ENCODE data around the gene ZFAND3. TPM values are rescaled to one million over a fixed set of nuclear protein-coding genes. Genes with fewer than 3 reads are reported as not detected.

Gene ZFAND3
- total and polyA plus RNA-seq, 2 of the 4 experiments (the other 2 are of a cell fraction), result 10.9 to 26.7 TPM

GRCh38 chr6:38113825-38114576 lies 294.5 kb downstream of the ZFAND3 start:
- dilution Hi-C loops (cut with HindIII; ENCODE audit: low sequenced_read_pairs, unreplicated experiment), result no loop called here
- H3K27me3 ChIP-seq (ENCODE audit: control insufficient read depth, insufficient read depth, low read length), result no peaks in the 10 kb centered on the region
- BruUV-seq (replicated peaks), result no TSS peak
- H3K79me1 ChIP-seq (ENCODE audit: low read depth in 1 of 2, low read length in 2 of 2), result peaks cover 61 to 89% of the 10 kb centered on the region in 2 experiments
- no peak overlapping the region for H2BK120ac ChIP-seq (ENCODE audit: low read depth, low read length)
- DNase-seq (peak; percentile 31), ATAC-seq (ENCODE audit: low read depth) (no peak)
- in situ Hi-C loops (cut with MboI; ENCODE audit: low sequenced_read_pairs), result no loop called here
- H2AK5ac ChIP-seq (ENCODE audit: low read depth, low read length), result no peak overlapping the region
- no peak overlapping the region for H3K9ac ChIP-seq (ENCODE audit: low read depth, low read length)
- no peak overlapping the region for H3K14ac ChIP-seq (replicated peaks; ENCODE audit: low read depth, low read length)
- no peak overlapping the region for H2BK5ac ChIP-seq (ENCODE audit: low read depth, low read length, poor library complexity, severe bottlenecking)
- H3K23ac ChIP-seq (ENCODE audit: low read depth, low read length), result no peak overlapping the region
- H4K20me1 ChIP-seq (ENCODE audit: insufficient read depth, low read length), result peaks cover 56% of the 10 kb centered on the region; the same call in 1 of the 2 replicates
- no peak overlapping the region for H3K18ac ChIP-seq (ENCODE audit: low read depth, low read length)
- intact Hi-C loops (cut with micrococcal nuclease), result loop anchor here (10.0 kb wide), 1 partner anchor 319 kb away; no protein-coding TSS in a partner anchor
- TF ChIP-seq SMC3 (IDR thresholded peaks at IDR 0.05; ENCODE audit: low read depth, low read length), result no peak
- no peak for TF ChIP-seq BHLHE40 (IDR thresholded peaks at IDR 0.05; ENCODE audit: low read depth, low read length)
- no peak for TF ChIP-seq NFE2L2 (IDR thresholded peaks at IDR 0.05; ENCODE audit: low read depth, low read length)
- no peak for TF ChIP-seq ELK1 (IDR thresholded peaks at IDR 0.05; ENCODE audit: borderline replicate concordance, low read depth, low read length)
- no peak for TF ChIP-seq FOS (IDR thresholded peaks at IDR 0.05; ENCODE audit: low read depth, low read length)
- no peak for TF ChIP-seq MAFK (IDR thresholded peaks at IDR 0.05; ENCODE audit: low read depth, low read length)
- TF ChIP-seq RFX5 (IDR thresholded peaks at IDR 0.05; ENCODE audit: low read depth, low read length), result no peak
- TF ChIP-seq RAD21 (IDR thresholded peaks at IDR 0.05; ENCODE audit: low read length), result no peak
- no peak for TF ChIP-seq RCOR1 (IDR thresholded peaks at IDR 0.05; ENCODE audit: insufficient replicate concordance, low read length)
- H3K4ac ChIP-seq (ENCODE audit: low read depth, low read length), result no peak overlapping the region
- no peak overlapping the region for H3K4me3 ChIP-seq (ENCODE audit: insufficient read depth, low read depth, low read length)
- peaks cover 13% of the 10 kb centered on the region for H3K4me1 ChIP-seq (ENCODE audit: control insufficient read depth, insufficient read depth, low read length)
- WGBS, 2 experiments (ENCODE audit: extremely low coverage in 2 of 2, insufficient read length in 1 of 2), result 100% methylated on average over 1 of the region's 4 CpGs; no CpG with 5 or more reads in 1 of the 2 experiments
- CTCF ChIA-PET, result no interaction called here
- no peak overlapping the region for H4K5ac ChIP-seq (ENCODE audit: low read depth, low read length)
- no peaks in the 10 kb centered on the region for H3K9me3 ChIP-seq (ENCODE audit: control insufficient read depth, insufficient read depth, low read length)
- H4K91ac ChIP-seq (ENCODE audit: insufficient read depth, low read depth, low read length), result no peak overlapping the region
- no peak overlapping the region for H2BK15ac ChIP-seq (ENCODE audit: low read depth, low read length)
- no peak overlapping the region for H2BK20ac ChIP-seq (ENCODE audit: low read depth, low read length)
- H3K9me1 ChIP-seq (ENCODE audit: insufficient read depth, low read length), result peaks cover 9% of the 10 kb centered on the region
- no peak overlapping the region for H2AFZ ChIP-seq (replicated peaks; ENCODE audit: low read length, poor library complexity)
- H4K8ac ChIP-seq (ENCODE audit: low read depth in 2 of 2, low read length in 2 of 2), result no peak overlapping the region
- H2AK9ac ChIP-seq (replicated peaks; ENCODE audit: low read depth, low read length, poor library complexity), result no peak overlapping the region
- no peak overlapping the region for H3K4me2 ChIP-seq (ENCODE audit: low read depth, low read length)
- no peak overlapping the region for H3K56ac ChIP-seq (ENCODE audit: extremely low read depth, insufficient read depth, low read length)
- H3K27ac ChIP-seq (ENCODE audit: insufficient read depth, low read length), result no peak overlapping the region
- peaks cover 10% of the 10 kb centered on the region for H3K36me3 ChIP-seq (ENCODE audit: control insufficient read depth, insufficient read depth, low read length)
- POLR2A ChIA-PET (ENCODE audit: unreplicated experiment), result interaction anchor here (0.5 kb wide), 1 partner anchor 101 kb away, joined by 3 read pairs; no protein-coding TSS in a partner anchor

All from IMR-90 (cell line).